Transverse colon (tissue), 4 donors: Measurements from ENCODE around the gene NCOA4. TPM values are rescaled to one million over a fixed set of nuclear protein-coding genes. Genes with fewer than 3 reads are reported as not detected.

Source experiments
- DNase-seq: peaks from one replicate; pipeline ENCODE4 v3.0.0-alpha.2; 2019
- H3K27ac ChIP-seq, 4 donors: fragments of 200-600 bp; sonication (generic); 2 replicates each; pipeline ENCODE4 v1.5.1; 2016 to 2018; ENCODE audit warnings: inconsistent platforms in 4 of 4
- H3K27me3 ChIP-seq: fragments of 200-600 bp; sonication (generic); 2 replicates; pipeline ENCODE4 v1.5.1; 2017; ENCODE audit warnings: inconsistent platforms
- H3K36me3 ChIP-seq, 4 donors: fragments of 200-600 bp; sonication (generic); 2 replicates each; pipeline ENCODE4 v1.5.1; 2017 to 2019; ENCODE audit warnings: inconsistent platforms in 4 of 4
- H3K4me1 ChIP-seq, 4 donors: fragments of 200-600 bp; sonication (generic); 2 replicates each; pipeline ENCODE4 v1.5.1; 2017 to 2020; ENCODE audit warnings: inconsistent platforms in 4 of 4
- H3K4me3 ChIP-seq, 4 donors: fragments of 200-600 bp; sonication (generic); 1 replicate in 1 of 4; 2 replicates in 3 of 4; pipeline versions ENCODE4 v1.5.1 to v1.6.1; 2017 to 2019; ENCODE audit warnings: inconsistent platforms in 4 of 4
- H3K9me3 ChIP-seq, 2 donors: fragments of 200-600 bp; sonication (generic); 2 replicates each; pipeline ENCODE4 v1.5.1; 2017 to 2019; ENCODE audit warnings: inconsistent platforms in 2 of 2
- CTCF ChIP-seq, 5 experiments: fragments of 200-600 bp in 3 of 5; fragments of 450-650 bp in 2 of 5; sonication (generic) in 3 of 5; IDR thresholded peaks; 1 replicate in 2 of 5; 2 replicates in 3 of 5; pipeline ENCODE4 v1.5.1; 2016 to 2017; ENCODE audit warnings: antibody characterized with exemption in 5 of 5, inconsistent platforms in 3 of 5, mild to moderate bottlenecking in 2 of 5, moderate library complexity in 1 of 5
- EP300 ChIP-seq: sonication (generic); formaldehyde crosslinking; IDR thresholded peaks from one replicate; pipeline ENCODE4 v1.6.1; 2017; ENCODE audit warnings: antibody characterized with exemption, low read depth
- POLR2A ChIP-seq: fragments of 450-650 bp; IDR thresholded peaks from one replicate; pipeline ENCODE4 v1.6.1; 2016; ENCODE audit warnings: antibody characterized with exemption, mild to moderate bottlenecking, moderate library complexity
- POLR2AphosphoS5 ChIP-seq, 3 donors: sonication (generic); formaldehyde crosslinking; IDR thresholded peaks; one replicate each; pipeline ENCODE4 v1.6.1; 2016; ENCODE audit warnings: antibody characterized with exemption in 3 of 3
- WGBS, 2 donors: methylation state at CpG; one replicate each; pipeline ENCODE4 v1.1.5; 2018; ENCODE audit warnings: low coverage in 1 of 2; 5-methylcytosine and 5-hydroxymethylcytosine counted together
- in situ Hi-C, 4 donors: fragments of 200-750 bp; cut with MboI; loops; one replicate each; pipeline versions ENCODE4 v1.15.0 to v1.15.1; 2017; ENCODE audit warnings: low sequenced_read_pairs in 3 of 4, low pct_ligation_motif_present in 1 of 4, low pct_unique_long_range_greater_than_20kb in 1 of 4
- intact Hi-C: fragments of 100-400 bp; cut with DNase I; formaldehyde crosslinking; loops from one replicate; pipeline ENCODE4 v1.15.1; 2023; ENCODE audit warnings: low total_unique reads
- total RNA-seq, 4 donors: library from RNA; depleted of rRNA; stranded (reverse); fragments of >200 nt; gene quantifications; one replicate each; pipeline ENCODE4 v1.1.0, GENCODE V29; 2016

The NCOA4 gene
- total RNA-seq, 4 donors from 2014 or later = 129 to 208 (median 178) TPM

GRCh38 chr10:46020344-46020657 is 10.1 kb downstream of the NCOA4 start:
- H3K4me1 ChIP-seq = peaks cover 25 to 80% (median 62%) of the 10 kb centered on the region in 4 donors
- no peak for TF ChIP-seq POLR2A

GRCh38 chr10:46019569-46020343 is 10.7 kb downstream of the NCOA4 start:
- Histone ChIP-seq H3K27ac (peak overlapping the region; percentile 23 to 49 (median 35)), H3K27me3 (no peaks in the 10 kb centered on the region), H3K4me1 (peaks cover 21 to 74% (median 57%) of the 10 kb centered on the region in 4 donors), H3K4me3 (no peak overlapping the region), H3K9me3 (no peaks in the 10 kb centered on the region), H3K36me3 (no peaks in the 10 kb centered on the region)
- intact Hi-C loops (no loop called here), in situ Hi-C loops (no loop called here)
- WGBS, 2 donors = 36 to 69% methylated on average over 4 to 7 of the region's 7 CpGs
- DNase-seq = peak; percentile 16
- no peak for TF ChIP-seq POLR2A
- TF ChIP-seq POLR2AphosphoS5 (IDR thresholded peaks at IDR 0.05) = no peak
- TF ChIP-seq EP300 = no peak
- no peak for TF ChIP-seq CTCF (IDR thresholded peaks at IDR 0.05)

More at GRCh38 chr10:46020344-46020657, 10.1 kb downstream of the NCOA4 start:
- in situ Hi-C loops (no loop called here), intact Hi-C loops (no loop called here)
- no peaks in the 10 kb centered on the region for H3K27me3 ChIP-seq
- H3K36me3 ChIP-seq = no peaks in the 10 kb centered on the region
- DNase-seq = no peak
- no peak overlapping the region for H3K4me3 ChIP-seq
- peak overlapping the region; percentile 23 to 49 (median 35) for H3K27ac ChIP-seq
- WGBS, 2 donors = 73 to 100% methylated on average over 2 to 3 of the region's 3 CpGs
- H3K9me3 ChIP-seq = no peaks in the 10 kb centered on the region

GRCh38 chr10:46019177-46019528 is 11.3 kb downstream of the NCOA4 start:
- H3K27me3 ChIP-seq = no peaks in the 10 kb centered on the region
- intact Hi-C loops (no loop called here), in situ Hi-C loops (no loop called here)
- H3K36me3 ChIP-seq = peaks cover 0 to 3% (median under 1%) of the 10 kb centered on the region in 4 donors
- 94% methylated on average over 3 of the region's 3 CpGs; no CpG with 5 or more reads in 1 of the 2 donors for WGBS, 2 donors
- no peak for DNase-seq
- TF ChIP-seq CTCF (IDR thresholded peaks at IDR 0.05) (no peak), POLR2AphosphoS5 (IDR thresholded peaks at IDR 0.05) (no peak), EP300 (no peak), POLR2A (no peak)
- H3K27ac ChIP-seq = peak overlapping the region; percentile 23 to 49 (median 32)
- H3K9me3 ChIP-seq = no peaks in the 10 kb centered on the region
- H3K4me1 ChIP-seq = peaks cover 21 to 68% (median 52%) of the 10 kb centered on the region in 4 donors
- no peak overlapping the region for H3K4me3 ChIP-seq

GRCh38 chr10:46018453-46019176 is 11.8 kb downstream of the NCOA4 start:
- intact Hi-C loops = no loop called here
- TF ChIP-seq EP300 = no peak
- no peak for TF ChIP-seq CTCF (IDR thresholded peaks at IDR 0.05)
- TF ChIP-seq POLR2A = no peak
- no peak for TF ChIP-seq POLR2AphosphoS5 (IDR thresholded peaks at IDR 0.05)
- Histone ChIP-seq H3K4me1 (peaks cover 15 to 63% (median 46%) of the 10 kb centered on the region in 4 donors), H3K4me3 (no peak overlapping the region), H3K9me3 (no peaks in the 10 kb centered on the region), H3K27me3 (no peaks in the 10 kb centered on the region), H3K36me3 (peaks cover 0 to 8% (median 3%) of the 10 kb centered on the region in 4 donors), H3K27ac (peak overlapping the region in 2 of 4 donors; percentile 23 to 49)
- no peak for DNase-seq
- 38 to 57% methylated on average over 2 of the region's 2 CpGs for WGBS, 2 donors
- in situ Hi-C loops = no loop called here
